ENCODE data around the gene HNRNPA1. TPM values are rescaled to one million over a fixed set of nuclear protein-coding genes. Genes with fewer than 3 reads are reported as not detected.

The HNRNPA1 gene
- total RNA-seq, 1 experiment from 2014 or later: 3,193 TPM

DNA sequence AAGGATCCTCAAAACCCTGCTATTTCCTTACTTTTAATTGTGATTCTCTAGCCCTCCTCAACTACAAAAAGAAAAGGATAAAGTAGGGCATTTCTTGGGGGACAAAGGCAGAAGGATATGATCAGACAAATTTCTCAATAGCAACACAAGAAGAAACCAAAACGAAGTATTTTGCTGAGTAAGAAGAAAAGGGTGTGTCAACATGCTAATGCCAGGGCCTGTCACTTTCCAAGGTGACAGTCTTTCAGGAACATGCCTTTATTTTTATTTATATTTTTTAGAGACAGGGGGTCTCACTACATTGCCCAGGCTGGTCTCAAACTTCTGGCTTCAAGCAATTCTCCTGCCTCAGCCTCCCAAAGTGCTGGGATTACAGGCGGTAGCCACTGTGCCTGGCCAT lies 40.4 kb upstream of the HNRNPA1 start:
- H3T11ph ChIP-seq (ENCODE audit: low read length): no peak overlapping the region
- H3K9ac ChIP-seq (ENCODE audit: extremely low read depth, insufficient read length, low read length): no peak overlapping the region
- H3K27ac ChIP-seq (ENCODE audit: insufficient read length, low read depth, low read length): no peak overlapping the region
- H3K23ac ChIP-seq (ENCODE audit: insufficient read length, low read depth, low read length): no peak overlapping the region
- H4K8ac ChIP-seq (replicated peaks; ENCODE audit: insufficient read length, low read depth, low read length): no peak overlapping the region
- no peak overlapping the region for H2BK12ac ChIP-seq (ENCODE audit: insufficient read length, low read depth, low read length)
- no peak overlapping the region for H2AFZ ChIP-seq (ENCODE audit: low read length)
- H2BK5ac ChIP-seq (ENCODE audit: insufficient read length, low read length): no peak overlapping the region
- no peak overlapping the region for H4K91ac ChIP-seq (ENCODE audit: insufficient read length, low read depth, low read length)
- no peak for DNase-seq
- no peaks in the 10 kb centered on the region for H3K9me3 ChIP-seq (ENCODE audit: control insufficient read depth, low read depth, low read length)
- no peak overlapping the region for H3K4ac ChIP-seq (ENCODE audit: low read depth, low read length)
- no peaks in the 10 kb centered on the region for H3K27me3 ChIP-seq (ENCODE audit: insufficient read depth, low read length)
- H3K9me3 Mint-ChIP-seq: no peaks in the 10 kb centered on the region
- H3K14ac ChIP-seq (ENCODE audit: insufficient read depth, low read length): no peak overlapping the region
- TF ChIP-seq CTCF (conservative IDR thresholded peaks at IDR 0.05): no peak
- no peaks in the 10 kb centered on the region for H4K20me1 ChIP-seq (ENCODE audit: control insufficient read depth, insufficient read depth, insufficient read length)
- no peak overlapping the region for H4K5ac ChIP-seq (ENCODE audit: insufficient read length, low read depth, low read length)
- H3K27ac Mint-ChIP-seq: no peak overlapping the region
- no peak overlapping the region for H3K18ac ChIP-seq (ENCODE audit: insufficient read length, low read depth, low read length)
- no peaks in the 10 kb centered on the region for H3K79me1 ChIP-seq (ENCODE audit: insufficient read depth, low read depth, low read length, poor library complexity, severe bottlenecking)
- no peak overlapping the region for H3K4me2 ChIP-seq (ENCODE audit: insufficient read depth, insufficient read length, low read length)
- H3K27me3 Mint-ChIP-seq (ENCODE audit: low read depth): no peaks in the 10 kb centered on the region
- H2BK20ac ChIP-seq (ENCODE audit: low read depth, low read length, poor library complexity, severe bottlenecking): no peak overlapping the region
- H3K4me1 ChIP-seq (ENCODE audit: insufficient read depth, low read length): no peaks in the 10 kb centered on the region
- H3K23me2 ChIP-seq (ENCODE audit: insufficient read length, low read depth, low read length, poor library complexity, severe bottlenecking): no peaks in the 10 kb centered on the region
- peaks cover 26 to 69% (median 66%) of the 10 kb centered on the region in 3 experiments; a peak in 6 of 7 replicates for H3K36me3 Mint-ChIP-seq (ENCODE audit: insufficient read depth in 1 of 3, low read depth in 3 of 3)
- H2BK120ac ChIP-seq (ENCODE audit: low read depth, low read length, poor library complexity, severe bottlenecking): no peak overlapping the region
- H3K4me1 Mint-ChIP-seq: no peaks in the 10 kb centered on the region
- H2BK15ac ChIP-seq (ENCODE audit: low read depth, low read length): no peak overlapping the region
- no peak overlapping the region for H3K56ac ChIP-seq (ENCODE audit: insufficient read length, low read depth, low read length)
- no CpG with 5 or more reads among the region's 2 CpGs for WGBS (ENCODE audit: extremely low coverage, insufficient read length, low lambda C conversion rate)
- H3K79me2 ChIP-seq (ENCODE audit: insufficient read depth, low read length): no peaks in the 10 kb centered on the region
- no peak overlapping the region for H2AK5ac ChIP-seq (ENCODE audit: insufficient read length, low read length)
- H3K4me3 Mint-ChIP-seq: no peak overlapping the region

Measured in H9 (cell line).